NCI-H1436 (cell line): ENCODE results near the gene PSMG1.
"Not testable (repeated sequence)": the region's sequence is repeated elsewhere in the genome, so short reads cannot be mapped to it uniquely, and the experiment has no call there.

Experiments
- DNase-seq: peaks from one replicate; lab custom pipeline; 2025; lab: John Stamatoyannopoulos, UW

Gene PSMG1, protein sequence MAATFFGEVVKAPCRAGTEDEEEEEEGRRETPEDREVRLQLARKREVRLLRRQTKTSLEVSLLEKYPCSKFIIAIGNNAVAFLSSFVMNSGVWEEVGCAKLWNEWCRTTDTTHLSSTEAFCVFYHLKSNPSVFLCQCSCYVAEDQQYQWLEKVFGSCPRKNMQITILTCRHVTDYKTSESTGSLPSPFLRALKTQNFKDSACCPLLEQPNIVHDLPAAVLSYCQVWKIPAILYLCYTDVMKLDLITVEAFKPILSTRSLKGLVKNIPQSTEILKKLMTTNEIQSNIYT

GRCh38 chr21:39183272-39184049 lies at the start of gene PSMG1:
Gene PSMG1 (minus strand): TSS chr21:39183451. CDS start chr21:39183385, 66 bp downstream.
- DNase-seq, result peak; percentile 88

- DNase-seq, result no peak
Measured at GRCh38 chr21:39232861-39233291, 49.6 kb upstream of the PSMG1 start.

GRCh38 chr21:39224930-39225329 lies 41.7 kb upstream of the PSMG1 start:
- DNase-seq, result no peak

- DNase-seq, result no peak
Measured at GRCh38 chr21:39221997-39222486, 38.8 kb upstream of the PSMG1 start.

DNA sequence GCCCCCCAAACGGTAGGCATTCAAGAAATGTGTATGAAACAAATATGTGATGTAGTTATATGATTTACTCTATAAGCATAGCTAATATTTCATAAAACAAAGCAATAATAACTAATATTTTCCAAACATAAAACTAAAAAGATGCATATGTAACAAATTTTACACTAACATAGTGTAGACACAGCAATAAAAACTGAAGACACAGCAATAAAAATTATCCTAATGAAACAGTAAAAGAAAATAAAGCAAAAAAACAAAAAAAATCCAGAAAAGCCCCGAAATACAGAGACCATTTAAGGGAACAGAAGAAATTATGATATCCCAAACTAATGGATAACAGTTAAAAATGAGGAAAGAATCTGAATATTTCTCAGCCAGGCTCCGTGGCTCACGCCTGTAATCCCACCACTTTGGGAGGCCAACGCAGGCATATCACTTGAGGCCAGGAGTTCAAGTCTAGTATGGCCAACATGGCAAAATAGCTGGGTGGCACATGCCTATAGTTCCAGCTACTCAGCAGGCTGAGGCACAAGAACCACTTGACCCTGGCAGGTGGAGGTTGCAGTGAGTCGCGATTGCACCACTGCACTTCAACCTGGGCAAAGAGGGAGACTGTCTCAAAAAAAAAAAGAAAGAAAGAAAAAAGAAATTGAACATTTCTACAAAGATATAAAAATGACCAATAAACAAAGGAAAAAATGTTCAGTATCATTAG lies 38.2 kb upstream of the PSMG1 start:
- DNase-seq, result no peak

GRCh38 chr21:39220875-39221274 lies 37.6 kb upstream of the PSMG1 start:
- not testable (repeated sequence) for DNase-seq

GRCh38 chr21:39220150-39220549 lies 36.9 kb upstream of the PSMG1 start:
- DNase-seq, result no peak

- DNase-seq, result no peak
Measured at GRCh38 chr21:39218082-39218409, 34.8 kb upstream of the PSMG1 start.

DNA sequence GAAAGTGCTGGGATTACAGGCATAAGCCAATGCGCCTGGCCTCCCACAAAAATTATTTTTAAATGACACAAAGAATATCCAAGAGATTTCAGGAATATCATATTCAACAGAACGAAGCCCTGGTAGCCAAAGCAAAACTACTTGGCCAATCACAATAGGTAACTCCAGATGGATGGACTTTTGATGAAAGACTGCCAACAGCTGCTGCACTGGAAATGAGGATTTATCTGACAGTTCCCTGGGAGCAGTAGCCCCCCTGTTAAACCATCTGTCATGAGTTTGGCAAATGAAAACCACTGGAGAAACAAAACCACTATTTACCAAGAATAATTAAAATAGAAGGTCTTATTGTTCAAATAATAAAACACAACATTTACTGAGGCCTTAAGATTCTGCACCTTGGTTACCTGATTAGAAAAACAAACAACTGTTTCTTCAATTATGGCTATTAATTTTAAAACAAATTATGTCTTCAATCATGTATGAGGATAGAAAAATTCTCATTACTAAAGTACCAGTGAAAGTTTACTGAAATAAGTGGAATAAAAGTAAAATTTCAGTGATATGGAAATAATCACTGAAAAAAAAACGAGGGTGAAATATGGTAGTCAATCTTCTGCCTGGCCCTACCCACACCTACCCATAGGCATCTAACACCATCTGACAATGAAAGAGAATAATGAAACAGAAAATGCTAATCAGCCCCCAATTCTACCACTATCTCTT lies 34.3 kb upstream of the PSMG1 start:
- no peak for DNase-seq

- no peak for DNase-seq
Measured at GRCh38 chr21:39216290-39216689, 33.0 kb upstream of the PSMG1 start.

DNA sequence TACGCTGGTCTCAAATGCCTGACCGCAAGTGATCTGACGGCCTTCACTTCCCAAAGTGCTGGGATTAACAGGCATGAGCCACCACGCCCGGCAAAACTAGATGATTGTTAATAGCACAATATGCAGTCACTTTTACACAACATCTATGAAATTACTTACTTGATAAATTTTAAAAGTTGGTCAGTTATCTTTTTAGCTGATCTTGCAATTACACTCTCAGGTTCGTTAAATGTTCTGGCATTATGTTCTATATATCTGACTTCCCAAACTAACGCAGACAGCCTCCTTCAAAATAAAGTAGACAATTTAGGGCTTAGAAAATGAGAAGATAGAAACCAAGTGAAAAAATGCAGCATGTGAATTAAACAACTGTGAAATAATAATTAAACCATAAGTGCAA lies 31.8 kb upstream of the PSMG1 start:
- no peak for DNase-seq

DNA sequence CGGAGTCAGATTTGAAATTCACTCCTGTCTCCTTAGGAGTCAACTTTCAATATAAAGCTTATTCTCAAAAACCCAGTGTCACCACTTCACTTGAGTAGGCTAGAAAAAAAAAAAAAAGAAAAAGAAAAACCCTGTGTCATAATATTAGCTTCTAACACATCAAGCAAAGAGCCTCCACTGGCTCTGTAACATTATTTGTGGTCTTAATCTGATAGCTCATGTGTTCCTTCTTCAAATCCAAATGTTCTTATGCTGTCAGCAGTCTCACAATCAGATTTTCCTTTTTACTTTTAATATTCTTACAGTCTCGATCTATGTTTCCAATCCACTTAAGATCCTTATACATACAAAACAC lies 26.1 kb upstream of the PSMG1 start:
- DNase-seq, result no peak

- DNase-seq, result no peak
Measured at GRCh38 chr21:39208624-39209333, 25.5 kb upstream of the PSMG1 start.

DNA sequence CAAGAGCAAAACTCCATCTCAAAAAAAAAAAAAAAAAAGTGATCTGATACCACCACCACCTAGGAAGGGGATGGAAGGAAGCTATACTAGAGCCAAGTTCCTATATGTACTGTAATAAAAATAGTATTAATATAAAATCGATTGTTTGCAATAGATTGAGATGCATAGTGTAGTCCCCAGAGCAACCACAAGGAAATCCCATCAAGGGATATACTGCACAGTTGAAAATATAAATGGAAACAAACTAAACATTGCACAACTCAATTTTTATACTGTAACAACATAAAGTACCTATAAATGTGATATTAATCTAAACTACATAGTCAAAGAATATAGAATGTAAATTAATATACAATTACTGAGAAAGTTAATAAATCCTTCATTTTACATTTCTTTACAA lies 20.9 kb upstream of the PSMG1 start:
- no peak for DNase-seq

DNA sequence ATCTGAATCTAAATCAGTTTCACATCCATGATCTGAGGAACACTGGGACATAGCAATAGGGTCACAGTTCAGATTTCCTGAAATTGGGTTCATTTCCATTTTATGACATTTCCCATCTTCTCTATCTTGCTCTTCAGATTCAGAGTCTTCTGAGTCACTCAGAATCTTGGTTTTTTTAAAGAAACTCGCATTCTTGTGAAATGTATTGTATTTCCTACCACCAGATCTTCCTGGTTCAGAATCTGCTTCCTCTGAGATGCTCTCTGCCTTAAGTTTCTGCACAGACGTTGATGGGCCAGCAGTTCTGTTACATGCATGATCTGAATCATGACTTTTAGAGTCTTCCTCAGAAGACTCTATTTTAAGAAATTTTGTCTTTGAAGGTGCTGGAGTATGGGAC lies 15.5 kb upstream of the PSMG1 start:
- DNase-seq, result no peak

DNA sequence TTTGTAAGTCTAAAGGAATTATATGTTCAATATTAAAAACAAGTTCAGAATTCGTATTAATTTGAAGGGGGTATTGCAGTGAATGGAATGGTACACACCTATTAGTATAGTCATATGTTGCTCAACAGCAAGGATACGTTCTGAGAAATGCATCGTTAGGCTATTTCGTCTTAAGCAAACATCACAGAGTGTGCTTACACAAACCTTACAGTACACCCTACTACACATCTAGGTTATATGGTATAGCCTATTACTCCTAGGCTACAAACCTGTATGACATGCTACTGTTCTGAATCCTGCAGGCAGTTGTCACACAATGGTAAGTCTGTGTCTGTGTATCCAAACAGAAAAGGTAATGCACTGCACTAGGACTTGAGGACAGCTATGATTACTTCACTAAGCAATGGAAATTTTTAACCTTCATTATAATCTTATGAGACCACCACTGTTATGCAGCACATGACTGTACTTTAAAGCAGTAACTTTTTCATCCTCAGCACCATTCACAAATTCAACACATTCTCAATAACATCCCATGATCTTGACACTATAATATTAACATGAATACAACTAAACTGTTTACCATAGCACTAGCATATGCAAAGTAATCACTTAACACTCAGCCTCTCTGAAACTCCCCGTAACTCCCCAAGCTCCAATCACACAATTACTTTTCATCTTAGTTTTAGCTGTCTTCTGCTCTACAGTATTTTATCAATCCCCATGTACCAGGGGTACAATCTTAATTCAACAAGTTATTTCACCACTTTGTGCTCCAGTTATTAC lies 14.4 kb upstream of the PSMG1 start:
- DNase-seq, result no peak

GRCh38 chr21:39196838-39197237 lies 13.6 kb upstream of the PSMG1 start:
- DNase-seq, result no peak

DNA sequence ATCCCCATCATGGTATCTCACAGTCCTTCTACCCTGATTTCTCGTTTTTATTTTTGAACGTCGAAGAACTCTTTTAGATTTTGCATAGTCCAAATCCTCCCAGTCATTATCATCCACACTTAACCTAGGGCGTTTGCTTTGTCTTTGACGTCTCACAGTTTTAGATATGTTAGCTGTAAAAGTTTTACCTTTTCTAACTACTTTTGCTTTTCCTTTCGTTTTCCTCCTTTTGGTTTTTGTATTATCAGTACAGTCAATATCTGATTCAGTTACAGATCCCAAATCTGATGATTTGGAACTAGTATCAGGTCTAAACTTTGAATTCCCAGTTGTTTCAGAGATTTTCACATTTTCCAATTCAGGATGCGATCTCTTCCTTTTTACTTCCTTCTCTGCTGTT lies 13.1 kb upstream of the PSMG1 start:
- no peak for DNase-seq

- no peak for DNase-seq
Measured at GRCh38 chr21:39193380-39193779, 10.1 kb upstream of the PSMG1 start.

DNA sequence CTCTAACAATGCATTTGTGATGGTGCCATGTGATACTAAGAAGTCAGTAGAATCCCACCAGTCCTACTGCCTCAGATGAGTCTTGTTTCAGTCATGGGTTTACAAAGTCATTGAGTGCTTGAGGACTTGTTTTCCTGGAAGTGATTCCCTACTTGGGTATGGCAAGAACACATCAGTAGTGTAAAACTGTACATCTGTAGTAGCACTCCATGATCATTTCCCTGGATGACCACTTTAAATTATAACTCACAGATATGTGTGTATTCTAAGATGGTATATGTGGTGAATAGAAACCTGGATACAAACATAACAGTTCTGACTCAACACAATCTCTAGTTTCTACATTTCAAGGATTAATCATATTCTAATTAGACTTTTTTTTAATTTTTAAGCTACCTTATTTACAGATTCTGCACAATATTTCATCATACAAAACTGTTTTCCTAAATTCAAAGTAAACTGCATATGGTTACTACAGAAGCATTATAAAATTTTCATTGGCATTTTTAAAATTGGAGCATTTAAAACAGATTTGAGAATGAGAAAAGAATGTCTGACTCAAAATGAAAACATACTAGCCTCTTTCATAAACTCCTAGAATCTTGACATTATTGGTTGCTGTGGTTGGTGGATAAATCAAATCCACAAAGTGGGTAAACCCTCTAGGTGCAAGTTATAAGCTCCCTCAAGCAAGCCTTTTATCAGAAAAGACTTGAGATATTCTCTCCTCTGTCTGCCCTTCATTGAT lies 6.8 kb upstream of the PSMG1 start:
- no peak for DNase-seq
